ENCODE measurements around the gene UBA1.
"Not testable (repeated sequence)": the region's sequence is repeated elsewhere in the genome, so short reads cannot be mapped to it uniquely, and the experiment has no call there.

The UBA1 gene

GRCh38 chrX:47231167-47231566, 37.5 kb downstream of the UBA1 start:
- peak; percentile 52 for DNase-seq

- DNase-seq, result peak; percentile 57
Observed at GRCh38 chrX:47232197-47232802, 38.7 kb downstream of the UBA1 start.

GRCh38 chrX:47232803-47233332, 39.2 kb downstream of the UBA1 start, which contains the start of gene USP11:
USP11 (plus strand) TSS chrX:47233009; CDS start chrX:47233044, 35 bp downstream.
- DNase-seq, result no peak

GRCh38 chrX:47233333-47234113, 39.9 kb downstream of the UBA1 start:
- DNase-seq, result peak; percentile 99

- no peak for DNase-seq
Observed at GRCh38 chrX:47234583-47234982, 41.0 kb downstream of the UBA1 start.

- DNase-seq, result no peak
Observed at GRCh38 chrX:47235691-47236103, 42.1 kb downstream of the UBA1 start.

GRCh38 chrX:47239199-47239598, 45.6 kb downstream of the UBA1 start:
- peak; percentile 42 for DNase-seq

GRCh38 chrX:47239898-47240545, 46.4 kb downstream of the UBA1 start:
- no peak for DNase-seq

- DNase-seq, result no peak
Observed at GRCh38 chrX:47240619-47241018, 47.0 kb downstream of the UBA1 start.

- no peak for DNase-seq
Observed at GRCh38 chrX:47241201-47242011, 47.8 kb downstream of the UBA1 start.

GRCh38 chrX:47242321-47242720, 48.7 kb downstream of the UBA1 start:
- no peak for DNase-seq

- DNase-seq, result no peak
Observed at GRCh38 chrX:47243351-47243750, 49.7 kb downstream of the UBA1 start.

GRCh38 chrX:47244676-47245075, 51.0 kb downstream of the UBA1 start:
- DNase-seq, result no peak

GRCh38 chrX:47245156-47245555, 51.5 kb downstream of the UBA1 start:
- no peak for DNase-seq

- DNase-seq, result no peak
Observed at GRCh38 chrX:47247206-47247998, 53.8 kb downstream of the UBA1 start.

GRCh38 chrX:47247999-47248320, 54.3 kb downstream of the UBA1 start:
- no peak for DNase-seq

- DNase-seq, result no peak
Observed at GRCh38 chrX:47248576-47248975, 54.9 kb downstream of the UBA1 start.

- no peak for DNase-seq
Observed at GRCh38 chrX:47250017-47250347, 56.4 kb downstream of the UBA1 start.

GRCh38 chrX:47257620-47258019, 64.0 kb downstream of the UBA1 start:
- not testable (repeated sequence) for DNase-seq
